ENCODE measurements around the gene CELF4.

The CELF4 gene

GRCh38 chr18:37511721-37512298 is 53.8 kb downstream of the CELF4 start:
- Mint-ChIP-seq H3K36me3 (ENCODE audit: low read depth) (no peaks in the 10 kb centered on the region), H3K4me1 (no peaks in the 10 kb centered on the region), H3K27ac (no peak overlapping the region), H3K9me3 (peaks cover 5% of the 10 kb centered on the region), H3K27me3 (peaks cover 6% of the 10 kb centered on the region), H3K4me3 (no peak overlapping the region)
- ATAC-seq (no peak), DNase-seq (no peak)

DNA sequence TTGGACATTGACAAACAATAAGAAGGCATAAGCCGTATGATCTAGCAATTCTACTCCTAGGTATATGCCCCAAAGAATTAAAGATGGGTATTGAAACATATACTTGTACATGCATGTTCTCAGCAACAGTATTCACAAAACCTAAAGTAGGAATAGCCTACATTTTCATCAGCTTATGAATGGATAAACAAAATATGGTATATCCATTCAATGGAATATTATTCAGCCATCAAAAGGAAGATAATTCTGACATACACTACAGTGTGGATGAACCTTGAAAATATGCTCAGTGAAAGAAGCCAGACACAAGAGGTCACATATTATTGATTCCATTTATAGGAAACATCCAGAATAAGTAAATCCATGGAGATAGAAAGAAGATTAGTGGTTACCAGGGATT is 56.0 kb downstream of the CELF4 start:
- H3K4me3 Mint-ChIP-seq, result no peak overlapping the region
- peaks cover 4% of the 10 kb centered on the region for H3K27me3 Mint-ChIP-seq
- peaks cover 5% of the 10 kb centered on the region for H3K9me3 Mint-ChIP-seq
- no peaks in the 10 kb centered on the region for H3K36me3 Mint-ChIP-seq (ENCODE audit: low read depth)
- H3K27ac Mint-ChIP-seq, result no peak overlapping the region
- ATAC-seq (no peak), DNase-seq (no peak)
- H3K4me1 Mint-ChIP-seq, result no peaks in the 10 kb centered on the region

- DNase-seq, result no peak
- H3K36me3 Mint-ChIP-seq (ENCODE audit: low read depth), result no peaks in the 10 kb centered on the region
These were observed 57.4 kb downstream of the CELF4 start for GRCh38 chr18:37508207-37508606.

DNA sequence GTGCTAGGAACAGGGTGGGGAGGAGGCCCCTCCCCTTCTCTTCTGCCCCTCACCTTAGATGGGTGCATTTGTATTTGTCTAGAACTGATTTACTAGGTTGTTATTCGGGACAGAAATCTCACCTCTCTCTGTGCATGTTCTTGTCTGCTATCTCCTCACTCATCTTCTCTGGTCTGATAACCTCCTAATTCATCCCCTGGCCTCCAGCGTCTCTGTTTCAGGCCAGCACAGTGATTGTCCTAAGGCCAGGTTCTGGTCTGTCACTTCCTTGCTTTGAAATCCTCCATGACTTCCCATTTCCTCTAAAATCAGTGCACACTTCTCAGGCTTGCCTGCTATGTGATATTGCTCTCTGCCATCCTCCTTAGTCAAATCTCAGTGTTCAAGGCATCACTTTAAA is 58.4 kb downstream of the CELF4 start:
- H3K4me1 Mint-ChIP-seq, result no peaks in the 10 kb centered on the region
- ATAC-seq (no peak), DNase-seq (no peak)
- no peak overlapping the region for H3K4me3 Mint-ChIP-seq
- H3K27me3 Mint-ChIP-seq, result peaks cover under 1% of the 10 kb centered on the region
- no peaks in the 10 kb centered on the region for H3K36me3 Mint-ChIP-seq (ENCODE audit: low read depth)
- H3K27ac Mint-ChIP-seq, result no peak overlapping the region
- H3K9me3 Mint-ChIP-seq, result peaks cover 5% of the 10 kb centered on the region

More at GRCh38 chr18:37508207-37508606, 57.4 kb downstream of the CELF4 start:
- Mint-ChIP-seq H3K27ac (no peak overlapping the region), H3K4me1 (no peaks in the 10 kb centered on the region), H3K27me3 (peaks cover 4% of the 10 kb centered on the region), H3K9me3 (peaks cover 5% of the 10 kb centered on the region), H3K4me3 (no peak overlapping the region)
- no peak for ATAC-seq

- Mint-ChIP-seq H3K4me1 (no peaks in the 10 kb centered on the region), H3K9me3 (peaks cover 5% of the 10 kb centered on the region), H3K36me3 (ENCODE audit: low read depth) (no peaks in the 10 kb centered on the region), H3K27ac (no peak overlapping the region), H3K4me3 (no peak overlapping the region), H3K27me3 (no peaks in the 10 kb centered on the region)
- no peak for DNase-seq
- ATAC-seq, result no peak
These were observed 59.6 kb downstream of the CELF4 start for GRCh38 chr18:37506001-37506400.

DNA sequence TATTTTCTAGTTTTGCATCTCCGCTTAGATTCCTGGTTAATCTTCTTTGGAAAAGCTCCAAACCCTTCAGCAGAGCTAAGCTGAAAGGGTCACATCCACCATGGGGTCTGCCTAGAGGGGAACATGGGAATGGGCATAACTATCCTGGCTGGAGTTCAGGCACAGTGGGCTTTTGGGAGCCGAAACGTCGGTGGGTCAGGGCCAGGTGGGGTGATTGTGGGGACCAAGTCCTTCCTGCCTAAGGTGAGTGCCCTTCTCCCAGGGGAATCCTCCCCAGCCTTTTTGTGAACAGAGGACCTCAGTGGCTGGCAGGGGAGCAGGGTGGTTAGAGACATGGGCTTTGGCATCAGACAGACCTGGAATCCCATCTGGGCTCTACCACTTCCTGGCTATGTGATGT is 60.3 kb downstream of the CELF4 start:
- peaks cover 5% of the 10 kb centered on the region for H3K9me3 Mint-ChIP-seq
- no peaks in the 10 kb centered on the region for H3K36me3 Mint-ChIP-seq (ENCODE audit: low read depth)
- no peak for DNase-seq
- no peaks in the 10 kb centered on the region for H3K4me1 Mint-ChIP-seq
- no peak overlapping the region for H3K27ac Mint-ChIP-seq
- no peak for ATAC-seq
- no peak overlapping the region for H3K4me3 Mint-ChIP-seq
- no peaks in the 10 kb centered on the region for H3K27me3 Mint-ChIP-seq

DNA sequence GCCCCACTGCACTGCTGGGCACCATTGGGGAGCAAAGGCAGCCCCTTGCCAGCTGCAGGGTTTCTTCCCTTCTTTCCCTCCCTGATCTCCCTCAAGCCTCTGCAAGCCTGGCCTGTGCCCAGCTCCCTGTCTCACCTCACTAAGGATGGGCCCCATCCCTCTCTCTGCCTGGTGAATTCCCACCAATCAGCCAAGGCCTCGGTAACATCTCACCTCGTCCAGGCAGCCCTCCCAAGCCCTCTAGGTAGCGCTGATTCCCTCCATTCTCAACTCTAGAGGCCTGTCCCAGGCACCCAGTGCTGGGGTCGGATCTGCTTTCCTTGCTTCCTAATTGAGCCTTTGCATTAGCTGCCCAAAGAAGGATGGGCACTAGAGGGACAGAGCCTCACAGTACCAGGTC is 63.0 kb downstream of the CELF4 start:
- no peak overlapping the region for H3K4me3 Mint-ChIP-seq
- H3K4me1 Mint-ChIP-seq, result no peaks in the 10 kb centered on the region
- no peaks in the 10 kb centered on the region for H3K9me3 Mint-ChIP-seq
- no peak for ATAC-seq
- no peak for DNase-seq
- no peaks in the 10 kb centered on the region for H3K27me3 Mint-ChIP-seq
- no peaks in the 10 kb centered on the region for H3K36me3 Mint-ChIP-seq (ENCODE audit: low read depth)
- H3K27ac Mint-ChIP-seq, result no peak overlapping the region

GRCh38 chr18:37502036-37502435 is 63.6 kb downstream of the CELF4 start:
- Mint-ChIP-seq H3K4me1 (no peaks in the 10 kb centered on the region), H3K36me3 (ENCODE audit: low read depth) (no peaks in the 10 kb centered on the region), H3K4me3 (no peak overlapping the region), H3K9me3 (no peaks in the 10 kb centered on the region), H3K27ac (no peak overlapping the region), H3K27me3 (no peaks in the 10 kb centered on the region)
- DNase-seq (no peak), ATAC-seq (no peak)

DNA sequence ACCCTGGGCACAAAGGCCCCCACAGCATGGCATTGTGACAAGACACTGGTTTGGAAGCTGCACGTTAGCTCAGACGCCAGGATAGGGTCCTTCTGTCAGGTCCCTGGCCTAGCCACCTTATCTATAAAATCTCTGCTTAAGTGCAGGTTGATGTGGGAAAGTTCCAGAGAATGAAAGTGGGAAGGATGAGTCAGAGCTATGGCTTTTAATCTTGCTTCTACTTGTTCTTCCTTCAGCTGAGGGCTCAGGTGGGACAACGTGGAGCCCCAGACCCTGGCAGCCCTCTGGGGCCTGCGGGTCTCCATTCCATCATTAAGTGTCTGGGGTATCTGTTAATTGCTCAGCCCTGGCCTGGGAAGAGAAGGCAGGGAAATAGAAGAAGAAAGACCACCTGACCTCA is 64.5 kb downstream of the CELF4 start:
- Mint-ChIP-seq H3K4me1 (no peaks in the 10 kb centered on the region), H3K9me3 (no peaks in the 10 kb centered on the region), H3K36me3 (ENCODE audit: low read depth) (no peaks in the 10 kb centered on the region), H3K27ac (no peak overlapping the region), H3K4me3 (no peak overlapping the region), H3K27me3 (no peaks in the 10 kb centered on the region)
- no peak for DNase-seq
- ATAC-seq, result no peak

- Mint-ChIP-seq H3K27ac (no peak overlapping the region), H3K4me1 (no peaks in the 10 kb centered on the region), H3K36me3 (ENCODE audit: low read depth) (no peaks in the 10 kb centered on the region), H3K4me3 (no peak overlapping the region), H3K9me3 (no peaks in the 10 kb centered on the region), H3K27me3 (peaks cover 2% of the 10 kb centered on the region)
- DNase-seq, result no peak
- no peak for ATAC-seq
These were observed 65.7 kb downstream of the CELF4 start for GRCh38 chr18:37499913-37500312.

DNA sequence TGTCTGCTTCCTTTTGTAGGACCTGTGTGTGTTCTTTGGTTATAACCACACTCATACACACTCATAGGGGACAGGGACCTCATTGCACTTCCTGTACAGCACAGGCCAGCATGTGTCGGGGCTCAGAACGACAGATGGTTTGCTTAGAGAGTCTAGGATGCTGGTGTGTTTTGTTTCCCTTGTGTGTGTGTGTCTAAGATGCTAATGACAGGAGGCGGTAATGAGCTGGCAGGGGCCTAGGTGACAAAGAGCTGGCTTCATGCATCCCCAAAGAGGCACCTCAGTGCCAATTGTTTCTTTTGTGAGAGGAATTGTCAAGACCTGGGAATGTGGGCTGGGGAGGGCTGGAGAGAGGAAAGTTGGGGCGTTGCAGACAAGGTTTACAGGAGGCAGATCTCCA is 66.6 kb downstream of the CELF4 start:
- no peak overlapping the region for H3K27ac Mint-ChIP-seq

GRCh38 chr18:37497853-37498518 is 67.6 kb downstream of the CELF4 start:
- no peak for ATAC-seq
- peaks cover 2% of the 10 kb centered on the region for H3K27me3 Mint-ChIP-seq
- H3K27ac Mint-ChIP-seq, result no peak overlapping the region
- no peaks in the 10 kb centered on the region for H3K4me1 Mint-ChIP-seq
- DNase-seq, result no peak
- no peaks in the 10 kb centered on the region for H3K36me3 Mint-ChIP-seq (ENCODE audit: low read depth)
- H3K4me3 Mint-ChIP-seq, result no peak overlapping the region
- H3K9me3 Mint-ChIP-seq, result no peaks in the 10 kb centered on the region

More for the DNA sequence above, 66.6 kb downstream of the CELF4 start:
- no peak for DNase-seq
- Mint-ChIP-seq H3K4me3 (no peak overlapping the region), H3K4me1 (no peaks in the 10 kb centered on the region), H3K9me3 (no peaks in the 10 kb centered on the region), H3K27me3 (peaks cover 2% of the 10 kb centered on the region), H3K36me3 (ENCODE audit: low read depth) (no peaks in the 10 kb centered on the region)
- peak; percentile 7 for ATAC-seq

- ATAC-seq (no peak), DNase-seq (no peak)
- peaks cover 2% of the 10 kb centered on the region for H3K27me3 Mint-ChIP-seq
- no peaks in the 10 kb centered on the region for H3K9me3 Mint-ChIP-seq
- no peaks in the 10 kb centered on the region for H3K36me3 Mint-ChIP-seq (ENCODE audit: low read depth)
- H3K4me3 Mint-ChIP-seq, result no peak overlapping the region
- no peak overlapping the region for H3K27ac Mint-ChIP-seq
- no peaks in the 10 kb centered on the region for H3K4me1 Mint-ChIP-seq
These were observed 69.0 kb downstream of the CELF4 start for GRCh38 chr18:37496568-37496967.

DNA sequence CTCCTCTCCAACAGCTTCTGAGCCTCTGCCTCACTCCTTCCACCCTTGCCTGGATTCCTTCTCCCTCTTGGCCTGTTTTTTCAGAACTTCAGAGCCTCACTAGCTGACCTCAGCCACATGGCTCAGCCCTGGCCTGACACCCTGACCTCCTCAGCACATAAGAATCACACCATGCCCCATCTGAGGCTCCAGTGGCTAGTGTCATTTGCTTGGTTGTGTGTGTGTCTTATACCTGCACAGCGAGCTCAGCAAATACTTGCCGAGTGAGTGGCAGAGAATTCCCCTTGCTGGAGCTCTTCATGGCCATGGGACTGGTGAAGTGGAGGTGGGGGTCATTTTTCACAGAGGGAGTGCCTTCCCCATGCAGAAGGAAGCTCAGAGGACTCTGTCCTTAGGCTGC is 70.2 kb downstream of the CELF4 start:
- DNase-seq, result no peak
- Mint-ChIP-seq H3K4me3 (no peak overlapping the region), H3K4me1 (no peaks in the 10 kb centered on the region), H3K27me3 (peaks cover 2% of the 10 kb centered on the region), H3K9me3 (no peaks in the 10 kb centered on the region), H3K27ac (no peak overlapping the region), H3K36me3 (ENCODE audit: low read depth) (no peaks in the 10 kb centered on the region)
- no peak for ATAC-seq

GRCh38 chr18:37494406-37494805 is 71.2 kb downstream of the CELF4 start:
- ATAC-seq, result no peak
- no peaks in the 10 kb centered on the region for H3K4me1 Mint-ChIP-seq
- no peak overlapping the region for H3K4me3 Mint-ChIP-seq
- H3K27me3 Mint-ChIP-seq, result peaks cover 4% of the 10 kb centered on the region
- no peaks in the 10 kb centered on the region for H3K36me3 Mint-ChIP-seq (ENCODE audit: low read depth)
- no peaks in the 10 kb centered on the region for H3K9me3 Mint-ChIP-seq
- no peak overlapping the region for H3K27ac Mint-ChIP-seq
- DNase-seq, result no peak

Data from activated naive CD8-positive, alpha-beta T cell treated with anti-CD3 and anti-CD28 coated beads, Interleukin-2, amount 50 U/mL, for 24 hours (primary cell).